Body of pancreas (tissue), 4 donors: ENCODE measurements around the gene BAG5.

Source experiments
- CTCF ChIP-seq, 7 experiments: fragments of 450-650 bp in 4 of 7; fragments of 200-600 bp in 3 of 7; sonication (generic) in 3 of 7; IDR thresholded peaks; one replicate each; pipeline ENCODE4 v1.5.1; 2016 to 2019; ENCODE audit warnings: antibody characterized with exemption in 7 of 7
- POLR2A ChIP-seq, 3 donors: fragments of 450-650 bp; IDR thresholded peaks; one replicate each; pipeline ENCODE4 v1.6.1; 2016; ENCODE audit warnings: antibody characterized with exemption in 3 of 3, mild to moderate bottlenecking in 2 of 3

- TF ChIP-seq CTCF (IDR thresholded peaks at IDR 0.05) (no peak), POLR2A (IDR thresholded peaks at IDR 0.05) (no peak)
Observed at GRCh38 chr14:103508521-103509329, 53.7 kb downstream of the BAG5 start.
